Mononuclear cell (primary cell): ENCODE data around the gene FBXO48. TPM values are rescaled to one million over a fixed set of nuclear protein-coding genes. Genes with fewer than 3 reads are reported as not detected.
A peak's percentile ranks its signal among the peaks of the same experiment; 100 is the strongest.

Source experiments
- H3K27me3 ChIP-seq: 2 replicates; pipeline ENCODE4 v1.6.0; 2011; ENCODE audit warnings: low read length, control low read depth; ENCODE audit not compliant: insufficient read depth
- H3K4me1 ChIP-seq: 2 replicates; pipeline ENCODE4 v1.5.1; 2011; ENCODE audit warnings: mild to moderate bottlenecking, low read length, control low read depth; ENCODE audit not compliant: insufficient read depth
- H3K4me3 ChIP-seq: 2 replicates; pipeline ENCODE4 v1.5.1; 2011; ENCODE audit warnings: mild to moderate bottlenecking, low read length, moderate library complexity
- H3K9me3 ChIP-seq: 2 replicates; pipeline ENCODE4 v1.5.1; 2011; ENCODE audit warnings: low read depth, mild to moderate bottlenecking, control low read depth, low read length
- total RNA-seq: library from RNA; depleted of rRNA; stranded (reverse); fragments of >200 nt; gene quantifications from one replicate; pipeline ENCODE4 v1.2.3, GENCODE V29; 2012

The FBXO48 gene
- total RNA-seq, 1 donor: 0.52 TPM

- no peaks in the 10 kb centered on the region for H3K4me1 ChIP-seq
- no peak overlapping the region for H3K4me3 ChIP-seq
- H3K27me3 ChIP-seq: no peaks in the 10 kb centered on the region
- H3K9me3 ChIP-seq: no peaks in the 10 kb centered on the region
Observed at GRCh38 chr2:68483011-68483410, 15.9 kb upstream of the FBXO48 start.

- Histone ChIP-seq H3K27me3 (no peaks in the 10 kb centered on the region), H3K4me1 (no peaks in the 10 kb centered on the region)
Observed at GRCh38 chr2:68482296-68482820, 15.3 kb upstream of the FBXO48 start.

GRCh38 chr2:68478688-68479087 is 11.6 kb upstream of the FBXO48 start:
- H3K4me1 ChIP-seq: no peaks in the 10 kb centered on the region
- no peaks in the 10 kb centered on the region for H3K27me3 ChIP-seq
- H3K4me3 ChIP-seq: no peak overlapping the region
- no peaks in the 10 kb centered on the region for H3K9me3 ChIP-seq

More at GRCh38 chr2:68482296-68482820, 15.3 kb upstream of the FBXO48 start:
- Histone ChIP-seq H3K9me3 (no peaks in the 10 kb centered on the region), H3K4me3 (no peak overlapping the region)

GRCh38 chr2:68476454-68476853 is 9.4 kb upstream of the FBXO48 start:
- H3K27me3 ChIP-seq: no peaks in the 10 kb centered on the region
- H3K9me3 ChIP-seq: no peaks in the 10 kb centered on the region
- no peaks in the 10 kb centered on the region for H3K4me1 ChIP-seq
- H3K4me3 ChIP-seq: no peak overlapping the region

- no peak overlapping the region for H3K4me3 ChIP-seq
- no peaks in the 10 kb centered on the region for H3K4me1 ChIP-seq
- H3K9me3 ChIP-seq: no peaks in the 10 kb centered on the region
- no peaks in the 10 kb centered on the region for H3K27me3 ChIP-seq
Observed at GRCh38 chr2:68475576-68475975, 8.5 kb upstream of the FBXO48 start.

- no peak overlapping the region for H3K4me3 ChIP-seq
- H3K4me1 ChIP-seq: no peaks in the 10 kb centered on the region
- no peaks in the 10 kb centered on the region for H3K27me3 ChIP-seq
- no peaks in the 10 kb centered on the region for H3K9me3 ChIP-seq
Observed at GRCh38 chr2:68475110-68475509, 8.0 kb upstream of the FBXO48 start.

- H3K4me1 ChIP-seq: peaks cover 3% of the 10 kb centered on the region
- no peaks in the 10 kb centered on the region for H3K9me3 ChIP-seq
- no peak overlapping the region for H3K4me3 ChIP-seq
- H3K27me3 ChIP-seq: no peaks in the 10 kb centered on the region
Observed at GRCh38 chr2:68472796-68473414, 5.8 kb upstream of the FBXO48 start.

GRCh38 chr2:68471385-68471784 is 4.3 kb upstream of the FBXO48 start:
- Histone ChIP-seq H3K4me1 (peaks cover 6% of the 10 kb centered on the region), H3K9me3 (no peaks in the 10 kb centered on the region), H3K27me3 (no peaks in the 10 kb centered on the region), H3K4me3 (no peak overlapping the region)

- H3K9me3 ChIP-seq: no peaks in the 10 kb centered on the region
- no peak overlapping the region for H3K4me3 ChIP-seq
- H3K4me1 ChIP-seq: peaks cover 20% of the 10 kb centered on the region
- H3K27me3 ChIP-seq: no peaks in the 10 kb centered on the region
Observed at GRCh38 chr2:68469935-68470334, 2.8 kb upstream of the FBXO48 start.

- H3K9me3 ChIP-seq: no peaks in the 10 kb centered on the region
- peaks cover 24% of the 10 kb centered on the region for H3K4me1 ChIP-seq
- no peaks in the 10 kb centered on the region for H3K27me3 ChIP-seq
- no peak overlapping the region for H3K4me3 ChIP-seq
Observed at GRCh38 chr2:68468801-68469200, 1.7 kb upstream of the FBXO48 start.

- H3K9me3 ChIP-seq: no peaks in the 10 kb centered on the region
- peaks cover 24% of the 10 kb centered on the region for H3K4me1 ChIP-seq
- peak overlapping the region; percentile 86 for H3K4me3 ChIP-seq
- H3K27me3 ChIP-seq: no peaks in the 10 kb centered on the region
Observed at GRCh38 chr2:68466778-68467076, 367 bp downstream of the FBXO48 start.

GRCh38 chr2:68466361-68466777 is 725 bp downstream of the FBXO48 start:
- Histone ChIP-seq H3K4me3 (peak overlapping the region; percentile 86), H3K9me3 (no peaks in the 10 kb centered on the region), H3K4me1 (peaks cover 24% of the 10 kb centered on the region), H3K27me3 (no peaks in the 10 kb centered on the region)

- Histone ChIP-seq H3K4me1 (peaks cover 24% of the 10 kb centered on the region), H3K27me3 (no peaks in the 10 kb centered on the region), H3K4me3 (no peak overlapping the region), H3K9me3 (no peaks in the 10 kb centered on the region)
Observed at GRCh38 chr2:68465081-68465916, 1.8 kb downstream of the FBXO48 start.

- Histone ChIP-seq H3K4me3 (no peak overlapping the region), H3K4me1 (peaks cover 24% of the 10 kb centered on the region), H3K9me3 (no peaks in the 10 kb centered on the region), H3K27me3 (no peaks in the 10 kb centered on the region)
Observed at GRCh38 chr2:68464651-68465050, 2.4 kb downstream of the FBXO48 start.

GRCh38 chr2:68463287-68463877 is 3.7 kb downstream of the FBXO48 start:
- no peak overlapping the region for H3K4me3 ChIP-seq
- H3K4me1 ChIP-seq: peaks cover 24% of the 10 kb centered on the region
- H3K27me3 ChIP-seq: no peaks in the 10 kb centered on the region
- H3K9me3 ChIP-seq: no peaks in the 10 kb centered on the region
